Stomach (tissue), 4 donors: ENCODE results near the gene HMGA1.

Source experiments
- CTCF ChIP-seq, 7 experiments: fragments of 450-650 bp in 4 of 7; fragments of 200-600 bp in 3 of 7; sonication (generic) in 3 of 7; IDR thresholded peaks; one replicate each; pipeline ENCODE4 v1.5.1; 2016 to 2019; ENCODE audit warnings: antibody characterized with exemption in 7 of 7, control low read depth in 2 of 7, mild to moderate bottlenecking in 1 of 7
- POLR2A ChIP-seq, 4 donors: fragments of 450-650 bp; IDR thresholded peaks; one replicate each; pipeline ENCODE4 v1.6.1; 2016; ENCODE audit warnings: antibody characterized with exemption in 4 of 4, control low read depth in 2 of 4, mild to moderate bottlenecking in 1 of 4, moderate library complexity in 1 of 4
- POLR2AphosphoS5 ChIP-seq, 3 donors: sonication (generic); formaldehyde crosslinking; IDR thresholded peaks; one replicate each; pipeline ENCODE4 v1.6.1; 2016; ENCODE audit warnings: antibody characterized with exemption in 3 of 3

DNA sequence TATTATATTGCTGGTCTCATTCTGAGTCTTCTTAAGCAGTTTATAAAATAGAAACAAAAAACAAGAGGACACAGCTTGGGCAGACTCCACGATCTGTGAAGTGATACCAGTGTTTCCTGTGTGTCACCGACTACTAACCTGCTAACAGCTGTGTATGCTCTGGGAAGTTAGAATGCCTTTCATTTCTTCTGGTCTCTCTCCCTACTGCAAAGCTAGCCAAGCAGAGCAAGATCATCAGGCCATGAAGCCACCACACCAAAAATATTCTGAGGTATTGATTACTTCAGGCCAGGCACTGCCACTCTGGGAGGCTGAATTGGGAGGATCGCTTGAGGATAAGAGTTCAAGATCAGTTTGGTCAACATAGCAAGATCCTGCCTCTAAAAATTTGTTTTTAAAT, 59.0 kb downstream of the HMGA1 start:
- TF ChIP-seq CTCF (IDR thresholded peaks at IDR 0.05) (no peak), POLR2AphosphoS5 (IDR thresholded peaks at IDR 0.05) (no peak), POLR2A (IDR thresholded peaks at IDR 0.05) (no peak)
